ENCODE measurements around the gene LINC01488.

LINC01488 gene

DNA sequence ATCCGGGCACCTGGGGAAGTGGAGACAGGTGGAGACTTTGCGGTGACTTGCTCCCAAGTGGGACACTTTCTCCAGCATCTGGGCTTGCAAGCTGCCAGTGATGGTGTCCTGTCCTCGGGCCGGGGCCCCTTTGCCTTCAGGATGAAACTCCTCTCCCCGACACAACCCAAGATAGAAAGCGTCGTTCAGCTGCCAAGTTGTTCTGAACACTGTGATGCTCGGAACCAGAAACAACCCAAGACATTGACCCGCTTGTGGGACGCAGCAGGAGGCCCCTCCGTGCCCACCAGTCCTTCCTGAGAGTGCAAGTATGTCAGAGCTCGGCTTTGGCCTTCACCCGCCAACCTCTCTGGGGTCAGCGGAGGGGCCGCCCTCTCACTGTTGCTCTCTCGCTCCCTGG lies 31.3 kb downstream of the LINC01488 start:
- DNase-seq, result no peak

DNA sequence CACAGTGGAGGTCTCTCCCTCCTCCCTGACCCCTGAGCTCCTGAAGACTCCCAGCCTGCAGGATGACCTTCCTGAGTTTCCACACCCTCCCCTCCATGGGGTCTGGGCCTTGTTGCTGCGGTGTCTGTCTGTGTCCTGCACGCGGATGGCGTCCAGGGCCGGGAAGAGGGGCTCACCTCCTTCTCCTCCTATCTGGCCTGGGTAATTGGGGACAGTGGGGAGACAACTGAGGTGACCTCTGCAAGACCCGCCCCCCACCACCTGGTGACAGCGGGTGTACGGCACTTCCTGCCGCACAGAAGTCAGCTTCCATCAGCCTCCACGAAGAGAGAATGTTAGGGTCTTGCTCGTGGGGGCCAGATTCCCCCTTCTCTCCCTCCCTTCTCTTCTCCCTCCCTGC lies 31.7 kb downstream of the LINC01488 start:
- DNase-seq, result no peak

DNA sequence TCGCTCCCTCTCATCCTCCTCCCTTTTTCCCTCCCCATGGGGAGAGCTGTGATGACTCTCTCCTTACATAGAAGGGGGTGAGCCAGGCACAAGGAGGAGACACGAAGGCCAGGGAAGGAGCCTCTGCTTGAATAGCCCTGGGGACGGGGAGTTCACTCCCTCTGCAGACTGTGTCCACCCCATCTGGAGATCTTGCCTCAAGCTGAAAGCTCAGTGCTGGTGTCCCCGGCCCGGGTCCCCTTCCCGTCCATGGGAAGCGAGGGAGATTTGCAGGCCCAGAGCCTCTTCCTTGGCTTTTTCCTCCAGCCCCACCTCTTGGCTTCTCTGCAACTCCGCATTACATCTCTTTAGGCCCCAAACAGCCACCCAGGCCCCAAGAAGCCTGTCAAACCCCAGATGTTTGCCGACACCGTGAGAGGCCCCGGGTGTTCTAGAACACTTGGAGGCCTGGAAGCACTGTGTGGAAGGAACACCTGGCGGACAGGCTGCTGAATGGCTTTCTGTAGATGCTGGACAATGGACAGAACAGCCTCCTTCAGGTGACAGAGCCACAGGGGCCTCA lies 32.3 kb downstream of the LINC01488 start:
- no peak for DNase-seq

DNA sequence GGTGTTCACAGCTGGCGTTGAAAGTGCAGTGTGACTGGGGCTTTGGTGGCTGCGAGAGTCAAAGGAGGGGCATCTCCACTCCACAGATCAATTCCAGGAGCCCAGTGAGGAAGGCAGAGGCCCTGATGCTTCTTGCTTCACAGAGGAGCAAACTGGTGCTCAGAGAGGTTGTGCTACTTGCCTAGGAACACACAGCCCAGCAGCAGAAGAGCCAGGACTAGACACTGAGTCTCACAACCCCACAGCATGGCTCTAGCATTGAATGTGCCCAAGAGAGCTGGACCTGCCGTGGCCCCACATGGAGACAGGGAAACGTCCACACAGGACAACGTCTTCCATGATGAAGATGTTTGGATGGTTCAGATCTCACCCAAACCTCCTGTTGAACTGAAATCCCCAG lies 33.3 kb downstream of the LINC01488 start:
- DNase-seq, result no peak

DNA sequence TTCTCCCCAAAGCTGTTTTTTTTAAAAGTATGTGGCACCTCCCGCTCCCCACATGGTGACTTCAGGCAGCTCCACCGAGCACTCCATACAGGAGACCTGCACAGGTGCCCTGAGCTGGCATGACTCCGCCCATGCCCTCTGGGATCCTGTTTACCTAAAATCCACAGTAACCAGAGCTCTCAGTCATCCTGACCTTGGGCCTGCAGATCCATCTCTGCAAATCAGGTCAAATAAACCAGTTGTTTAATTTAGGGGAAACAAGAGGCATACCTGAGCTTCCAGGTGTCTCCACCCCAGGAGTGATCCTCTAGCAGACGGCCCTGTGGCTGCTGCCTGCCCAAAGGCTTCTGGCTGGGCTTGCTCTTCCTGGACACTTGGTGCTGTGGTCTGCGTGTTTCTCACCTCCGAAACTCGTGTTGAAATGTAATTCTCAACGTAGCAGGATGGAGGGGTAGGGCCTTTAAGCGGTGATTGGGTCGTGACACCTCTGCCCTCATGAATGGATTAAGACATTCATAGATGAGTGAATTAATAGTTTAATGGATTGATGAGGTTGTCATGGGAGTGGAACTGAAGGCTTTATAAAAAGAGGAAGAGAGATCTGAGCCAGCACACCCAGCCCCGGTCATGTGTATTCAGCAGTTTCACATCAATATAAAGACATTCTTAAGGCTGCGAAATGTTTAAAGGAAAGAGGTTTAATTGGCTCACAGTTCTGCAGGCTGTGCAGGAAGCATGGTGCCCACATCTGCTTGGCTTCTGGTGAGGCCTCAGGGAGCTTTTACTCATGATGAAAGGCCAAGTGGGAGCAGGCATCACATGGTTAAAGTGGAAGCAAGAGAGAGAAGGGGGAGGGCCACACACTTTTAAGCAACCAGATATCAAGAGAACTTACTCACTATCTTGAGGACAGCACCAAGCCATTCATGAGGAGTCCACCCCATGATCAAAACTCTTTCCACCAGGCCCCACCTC lies 34.1 kb downstream of the LINC01488 start:
- no peak for DNase-seq

DNA sequence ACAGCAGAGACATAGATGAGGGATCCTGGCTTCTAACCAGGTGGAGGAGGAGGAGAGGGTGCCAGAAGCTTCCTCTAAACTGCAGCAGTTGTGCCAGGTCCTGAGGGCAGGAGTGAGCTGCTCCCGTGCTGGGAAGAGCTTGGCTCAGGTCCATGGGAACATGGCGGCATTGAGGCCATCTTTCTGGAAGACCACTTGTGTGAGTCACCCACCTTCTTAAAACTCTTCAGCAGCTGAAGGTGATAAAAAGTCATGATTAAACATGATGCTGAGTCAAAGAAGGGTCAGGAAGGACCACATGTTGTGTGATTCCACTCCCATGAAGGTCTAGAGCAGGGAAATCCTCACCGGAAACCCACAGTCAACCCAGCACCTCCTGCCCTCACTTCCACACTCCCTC lies 35.1 kb downstream of the LINC01488 start:
- no peak for DNase-seq

DNA sequence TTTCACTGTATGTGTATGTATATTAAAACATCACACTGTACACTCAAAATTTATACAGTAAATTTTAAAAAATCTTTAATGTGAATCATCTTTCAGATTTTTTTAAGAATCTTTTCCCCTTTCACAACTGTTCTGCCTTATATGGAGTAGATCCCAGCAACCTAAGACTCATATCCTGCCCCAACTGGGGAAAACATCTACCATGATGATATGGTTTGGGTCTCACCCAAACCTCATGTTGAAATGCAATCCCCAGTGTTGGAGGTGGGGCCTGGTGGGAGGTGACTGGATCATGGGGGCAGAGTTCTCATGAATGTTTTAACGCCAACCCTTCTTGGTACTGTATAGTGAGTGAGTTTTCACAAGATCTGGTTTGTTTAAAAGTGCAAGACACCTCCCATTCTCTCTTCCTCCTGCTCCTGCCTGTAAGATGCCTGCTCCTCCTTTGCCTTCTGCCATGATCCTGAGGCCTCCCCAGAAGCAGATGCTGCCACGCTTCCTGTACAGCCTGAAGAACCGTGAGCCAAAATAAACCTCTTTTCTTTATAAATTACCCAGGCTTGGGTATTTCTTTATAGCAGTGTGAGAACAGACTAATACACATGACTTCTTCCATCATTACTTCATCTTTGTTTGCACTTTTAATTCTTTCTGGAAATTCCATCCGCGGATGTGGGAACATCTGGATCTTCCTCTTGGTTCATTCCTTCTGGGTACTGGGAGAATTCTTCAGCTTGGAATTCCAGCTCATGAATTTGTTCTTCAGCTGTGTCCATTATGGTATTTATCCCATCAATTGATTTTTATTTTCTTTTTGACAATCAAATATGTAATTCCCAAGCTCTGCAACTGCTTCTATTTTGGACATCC lies 36.9 kb downstream of the LINC01488 start:
- no peak for DNase-seq

DNA sequence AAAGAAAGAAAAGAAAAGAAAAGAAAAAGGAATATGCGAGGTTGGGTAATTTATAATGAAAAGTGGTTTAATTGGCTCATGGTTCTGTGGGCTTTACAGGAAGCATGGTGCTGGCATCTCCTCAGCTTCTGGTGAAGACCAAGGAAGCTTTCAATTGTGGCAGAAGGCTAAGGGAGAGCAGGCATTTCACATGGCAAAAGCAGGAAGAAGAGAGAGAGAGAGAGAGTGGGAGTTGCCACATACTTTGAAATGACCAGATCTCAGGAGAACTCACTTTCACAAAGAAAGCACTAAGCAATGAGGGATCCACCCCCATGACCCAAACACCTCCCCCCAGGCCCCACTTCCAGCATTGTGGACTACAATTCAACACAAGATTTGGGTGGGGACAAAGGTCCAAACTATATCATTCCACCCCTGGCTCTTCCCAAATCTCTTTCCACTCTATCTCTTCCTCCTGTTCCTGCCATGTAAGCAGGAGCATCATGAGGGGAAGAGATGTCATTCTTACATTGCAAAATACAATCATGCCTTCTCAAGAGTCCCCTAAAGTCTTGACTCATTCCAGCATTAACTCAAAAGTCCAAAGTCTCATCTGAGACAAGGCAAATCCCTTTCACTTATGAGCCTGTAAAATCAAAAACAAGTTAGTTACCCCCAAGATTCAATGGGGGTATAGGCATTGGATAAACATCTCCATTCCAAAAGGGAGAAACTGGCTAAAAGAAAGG lies 38.9 kb downstream of the LINC01488 start:
- no peak for DNase-seq

DNA sequence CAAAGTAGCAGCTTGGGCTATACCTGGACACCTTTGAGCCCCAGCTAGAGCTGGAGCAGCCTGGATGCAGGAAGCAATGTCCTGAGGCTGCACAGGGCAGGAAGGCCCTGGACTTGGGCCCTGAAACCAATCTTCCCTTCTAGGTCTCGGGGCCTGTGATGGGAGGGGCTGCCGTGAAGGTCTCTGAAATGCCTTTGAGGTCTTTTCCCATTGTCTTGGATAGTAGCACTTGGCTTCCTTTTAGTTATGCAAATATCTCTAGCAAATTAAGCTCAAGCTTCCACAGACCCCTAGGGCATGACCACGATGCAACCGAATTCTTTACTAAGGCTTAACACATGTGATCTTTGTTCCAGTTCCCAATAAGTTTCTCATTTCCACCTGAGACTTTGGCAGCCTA lies 40.0 kb downstream of the LINC01488 start:
- DNase-seq, result no peak

DNA sequence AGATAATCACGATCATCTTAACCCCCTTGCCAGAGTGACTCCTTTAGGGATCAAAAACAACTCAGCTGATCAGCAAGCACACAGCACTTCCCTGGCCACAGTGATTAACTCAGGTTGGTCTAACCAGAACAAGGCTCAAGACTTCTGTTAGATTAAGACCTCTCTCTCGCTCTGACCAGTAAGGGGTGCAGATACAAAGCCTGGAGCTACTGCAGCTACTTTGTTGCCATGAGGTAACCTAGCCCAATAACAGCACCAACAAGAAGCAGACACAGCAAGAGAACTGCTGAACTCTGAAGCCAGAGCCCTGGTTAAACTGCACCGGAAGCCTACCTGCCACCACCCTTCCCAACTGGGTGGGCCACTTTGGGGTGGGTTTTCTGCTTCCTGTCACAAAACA lies 42.0 kb downstream of the LINC01488 start:
- DNase-seq, result no peak

DNA sequence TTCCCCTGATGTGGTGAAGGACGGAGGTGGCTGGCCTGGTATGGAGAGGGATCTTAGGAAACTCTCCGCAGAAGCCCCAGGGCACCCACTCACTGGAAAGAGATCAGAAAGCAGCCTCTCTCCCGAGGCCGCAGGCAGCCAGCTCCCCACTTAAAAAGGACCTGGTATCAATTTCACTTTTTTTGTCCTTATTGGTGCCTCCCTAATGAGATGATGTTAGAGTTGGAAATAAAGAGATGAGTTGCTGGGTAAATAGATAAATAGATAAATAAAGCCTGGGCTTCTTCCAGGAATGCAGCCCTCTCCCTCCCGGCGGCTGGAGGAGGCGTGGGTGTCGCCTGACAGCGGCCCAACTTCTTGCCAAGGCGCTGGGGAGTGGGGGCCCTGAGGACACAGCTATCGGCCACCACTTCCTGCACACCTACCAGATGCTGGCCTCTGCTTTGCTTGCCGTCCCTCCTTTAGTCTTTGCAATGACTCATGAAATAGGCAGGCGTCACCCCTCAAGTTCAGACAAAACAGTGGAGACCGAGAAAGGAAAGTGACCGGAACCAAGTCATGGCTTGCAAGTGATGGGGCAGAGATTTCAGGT lies 42.9 kb downstream of the LINC01488 start:
- DNase-seq, result no peak

DNA sequence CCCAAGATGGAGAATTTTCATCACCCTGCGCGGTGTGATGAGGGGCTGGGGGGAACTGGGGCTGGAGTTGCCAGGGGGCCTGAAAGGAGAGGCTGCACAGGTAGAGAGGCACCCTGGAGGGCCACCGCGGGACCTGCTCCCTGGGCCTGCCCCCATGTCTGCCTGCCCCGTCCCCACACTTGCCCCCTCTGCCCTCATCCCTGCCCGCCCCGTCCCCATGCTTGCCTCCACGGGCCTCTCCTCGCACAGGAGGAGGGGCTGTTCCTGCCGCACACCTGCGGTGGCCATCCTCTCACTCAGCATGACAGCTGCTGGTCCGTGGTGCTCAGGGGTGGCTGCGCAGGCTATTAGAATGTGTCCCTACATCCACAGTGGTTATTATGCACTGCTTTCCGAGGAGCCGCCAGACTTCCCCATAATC lies 43.5 kb downstream of the LINC01488 start:
- DNase-seq, result no peak

DNA sequence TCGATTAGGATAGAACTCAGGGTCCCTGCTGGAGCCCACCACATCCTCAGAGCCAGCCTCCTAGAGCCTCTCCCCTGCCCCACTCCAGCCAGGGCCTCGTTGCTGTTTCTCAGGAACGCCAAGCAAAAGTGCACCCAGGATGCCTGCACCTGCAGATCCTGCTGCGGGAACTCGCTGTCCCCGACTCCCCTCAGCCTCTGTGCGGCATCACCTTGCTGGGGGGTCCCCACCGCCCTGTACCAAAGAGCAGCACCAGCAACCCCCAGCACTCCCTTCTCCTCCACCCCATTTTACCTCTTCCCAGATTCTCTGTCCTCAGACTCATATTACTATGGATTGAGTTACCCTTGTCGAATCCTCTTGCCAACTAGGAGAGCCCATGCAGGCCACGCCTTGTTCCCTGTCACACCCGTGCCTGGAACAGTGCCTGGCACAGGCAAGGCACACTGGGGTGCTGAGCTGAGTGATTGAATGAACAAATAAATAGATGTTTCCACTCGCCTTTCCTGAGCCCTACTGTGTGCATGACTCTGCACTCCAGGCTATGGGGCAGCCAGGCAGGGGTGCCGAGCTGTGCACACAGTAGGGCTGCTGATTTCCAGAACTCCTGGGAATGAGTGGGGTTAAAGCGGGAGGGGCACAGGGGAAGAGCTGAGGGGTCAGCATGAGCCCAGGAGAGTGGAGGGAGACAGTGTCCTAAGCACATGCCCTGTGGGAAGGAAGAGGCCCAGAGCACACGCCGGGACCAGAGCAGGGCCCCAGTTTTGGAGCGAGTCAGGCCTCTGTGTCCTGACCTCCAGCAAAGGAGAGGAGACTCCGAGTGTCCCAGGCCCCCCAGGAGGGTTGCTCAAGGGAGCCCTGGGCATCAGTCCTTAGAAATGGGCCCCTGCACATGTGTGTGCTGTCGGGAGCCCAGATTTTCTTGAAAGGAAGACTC lies 44.3 kb downstream of the LINC01488 start:
- DNase-seq, result no peak

DNA sequence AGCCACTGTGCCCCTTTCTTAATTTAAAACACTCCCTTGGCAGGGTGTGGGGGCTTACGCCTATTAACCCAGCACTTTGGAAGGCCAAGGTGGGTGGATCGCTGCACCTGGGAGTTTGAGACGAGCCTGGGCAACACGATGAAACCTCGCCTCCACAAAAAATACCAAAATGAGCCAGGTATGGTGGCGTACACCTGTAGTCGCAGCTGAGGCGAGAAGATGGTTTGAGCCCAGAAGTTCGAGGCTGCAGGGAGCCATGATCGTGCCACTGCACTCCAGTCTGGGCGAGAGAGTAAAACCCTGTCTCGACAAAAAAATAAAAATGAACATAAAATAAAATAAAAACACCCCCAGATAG lies 45.0 kb downstream of the LINC01488 start:
- no peak for DNase-seq

DNA sequence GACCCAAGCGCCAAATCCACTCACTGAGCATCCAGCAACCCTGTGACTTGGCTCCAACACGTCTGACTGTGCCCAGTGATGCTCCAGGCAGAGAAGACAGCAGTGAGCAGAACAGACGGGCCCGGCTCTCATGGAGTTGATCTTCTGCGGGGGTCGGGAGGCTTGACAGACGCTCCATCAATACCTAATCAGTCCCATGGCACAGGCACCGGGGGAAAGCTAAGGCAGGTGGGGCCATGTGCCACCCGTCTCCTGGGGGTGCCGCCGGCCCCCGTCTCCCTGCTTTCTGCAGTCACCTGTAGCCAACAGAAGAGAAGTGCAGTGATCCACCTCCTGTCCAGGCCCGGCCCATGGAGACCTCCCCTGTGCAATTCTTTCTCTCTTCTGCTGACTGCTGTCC lies 47.5 kb downstream of the LINC01488 start:
- no peak for DNase-seq

DNA sequence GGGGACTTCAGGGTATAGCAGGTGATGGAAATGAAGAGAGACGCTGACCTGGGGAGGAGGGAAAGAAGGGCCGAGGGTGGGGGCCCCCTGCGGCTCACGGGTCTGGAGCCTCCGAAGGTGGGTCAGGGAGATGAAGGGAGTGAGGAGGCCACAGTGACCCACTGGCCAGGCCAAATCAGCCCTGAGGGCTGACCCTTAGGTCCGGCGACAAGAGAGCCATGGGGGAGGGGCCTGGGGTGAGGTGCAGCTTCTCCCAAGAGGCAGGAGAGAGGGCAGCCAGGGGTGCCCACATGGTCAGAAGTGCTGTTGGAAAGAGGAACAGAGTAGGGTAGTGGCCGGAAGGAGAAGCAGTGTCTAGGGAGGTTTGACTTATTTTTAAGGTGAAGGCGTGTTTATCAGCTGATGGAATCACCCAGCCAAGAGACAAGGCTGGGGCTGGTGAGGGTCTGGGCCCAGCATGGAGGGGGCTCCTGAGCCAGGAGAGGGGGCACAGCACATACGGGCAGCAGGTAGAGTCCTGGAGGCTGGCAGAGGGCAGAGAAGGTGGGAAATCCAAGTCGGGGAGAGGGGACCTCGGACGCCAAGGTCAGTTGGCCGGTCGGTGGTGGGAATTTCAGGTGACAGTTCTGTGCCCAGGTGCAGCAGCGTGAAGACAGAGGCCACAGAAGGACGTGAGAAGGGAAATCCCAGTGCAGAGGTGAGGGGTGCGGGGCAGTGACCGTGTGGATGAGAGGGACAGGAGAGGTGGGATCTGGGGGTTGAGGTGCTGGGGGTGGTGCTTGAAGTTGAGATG lies 49.0 kb downstream of the LINC01488 start:
- no peak for DNase-seq

DNA sequence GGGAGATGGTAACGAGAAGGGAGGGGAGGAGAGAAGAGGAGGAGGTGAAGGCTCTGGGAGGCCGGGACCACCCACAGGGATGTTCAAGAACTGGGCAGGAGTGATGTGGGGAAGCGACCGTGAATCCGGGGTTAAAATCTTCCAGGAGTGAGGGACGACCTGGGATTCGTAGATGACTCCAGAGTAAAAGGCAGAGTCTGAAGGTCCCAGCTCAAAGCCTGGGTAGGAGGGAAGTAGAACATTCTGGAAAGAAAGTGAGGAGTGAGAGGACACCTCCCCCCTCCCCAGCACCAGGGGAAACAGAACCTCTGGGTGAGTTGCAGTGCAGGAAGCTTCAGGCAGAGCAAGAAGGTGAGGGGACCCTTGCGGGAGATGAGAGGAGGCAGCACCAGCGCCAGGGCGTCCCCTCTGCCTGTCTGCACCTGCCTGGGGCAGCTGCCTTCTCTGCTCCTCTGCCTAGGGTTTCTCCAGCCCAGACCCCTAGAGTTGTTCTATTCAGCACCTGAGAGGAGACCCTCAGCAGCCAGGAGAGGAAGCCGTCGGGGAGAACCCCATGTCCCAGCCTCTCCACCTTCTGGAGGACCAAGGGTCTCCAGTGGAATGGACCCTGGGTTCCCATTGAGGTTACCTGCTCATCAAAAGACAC lies 49.7 kb downstream of the LINC01488 start:
- no peak for DNase-seq

DNA sequence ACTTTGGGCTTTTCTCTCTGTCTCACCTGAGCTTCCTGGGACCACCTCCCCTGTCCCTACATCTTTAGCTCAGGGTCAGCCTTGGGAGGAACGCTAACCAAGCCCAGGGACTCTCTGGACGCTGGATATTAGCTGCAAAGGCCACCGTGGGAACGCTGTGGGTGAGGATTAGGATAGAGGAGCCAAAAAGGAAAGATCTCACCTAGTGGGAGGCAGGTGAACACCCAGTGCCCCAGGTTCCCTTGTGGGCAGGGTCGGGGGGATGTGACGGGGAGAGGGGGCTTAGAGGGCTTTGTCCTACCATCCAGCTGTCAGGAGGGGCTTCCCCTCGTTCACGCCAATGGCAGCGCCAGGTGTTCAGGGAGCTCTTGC lies 50.2 kb downstream of the LINC01488 start:
- no peak for DNase-seq

DNA sequence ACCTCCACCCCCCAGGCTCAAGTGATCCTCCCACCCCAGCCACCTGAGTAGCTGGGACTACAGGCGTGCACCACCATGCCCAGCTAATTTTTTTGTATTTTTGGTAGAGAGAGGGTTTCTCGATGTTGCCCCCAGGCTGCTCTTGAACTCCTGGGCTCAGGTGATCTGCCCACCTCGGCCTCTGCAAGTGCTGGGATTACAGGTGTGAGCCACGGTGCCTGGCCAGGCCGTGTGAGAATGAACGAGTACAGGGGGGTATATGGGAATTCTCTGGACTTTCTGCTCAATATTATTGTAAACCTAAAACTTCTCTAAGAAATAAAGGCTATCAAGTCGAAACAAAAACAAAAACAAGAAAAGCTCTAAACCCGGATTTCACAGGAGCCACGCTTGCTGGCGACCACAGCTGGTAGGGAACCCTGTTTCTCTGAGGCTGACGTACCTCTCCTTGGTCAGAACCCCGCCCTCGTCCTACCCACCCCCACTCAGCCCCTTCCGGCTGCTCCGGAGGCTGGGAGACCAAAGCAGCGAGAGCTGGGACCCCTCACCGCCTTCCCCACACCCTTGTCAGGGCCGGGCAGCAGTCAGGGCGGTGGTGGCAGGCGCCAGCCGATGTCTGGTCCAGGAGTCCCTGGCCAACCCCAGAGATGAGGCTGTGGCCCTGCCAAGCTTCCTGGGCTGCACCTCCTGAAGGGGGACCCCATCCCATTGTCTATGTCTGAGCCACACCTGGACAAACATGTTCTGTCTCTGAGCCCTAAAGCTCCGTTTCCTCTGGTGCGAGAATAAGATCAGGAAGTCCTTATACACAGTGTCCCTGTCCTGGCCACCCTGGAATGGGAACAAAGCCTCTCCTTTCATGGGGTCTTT lies 52.1 kb downstream of the LINC01488 start:
- DNase-seq, result no peak

Data from NCI-H748 treated with DMSO at 0.1 percent for 48 hours (cell line).